Endothelial cell (in vitro differentiated cells): Measurements from ENCODE around the gene SPATS1. TPM values are rescaled to one million over a fixed set of nuclear protein-coding genes. Genes with fewer than 3 reads are reported as not detected.
"Not testable (repeated sequence)": the region's sequence is repeated elsewhere in the genome, so short reads cannot be mapped to it uniquely, and the experiment has no call there.

Experiments
- DNase-seq: peaks from one replicate; pipeline ENCODE4 v3.0.0; 2021; ENCODE audit warnings: low spot score
- H3K27ac Mint-ChIP-seq: one replicate; pipeline ENCODE4 v1.8.0; 2021; ENCODE audit warnings: mixed read lengths, inconsistent platforms; ENCODE audit not compliant: unreplicated experiment
- H3K27me3 Mint-ChIP-seq: one replicate; pipeline ENCODE4 v1.8.0; 2021; ENCODE audit warnings: mild to moderate bottlenecking, moderate library complexity, mixed read lengths, inconsistent platforms; ENCODE audit not compliant: unreplicated experiment
- H3K36me3 Mint-ChIP-seq: one replicate; pipeline ENCODE4 v1.8.0; 2021; ENCODE audit warnings: mild to moderate bottlenecking, low read depth, mixed read lengths, inconsistent platforms; ENCODE audit not compliant: unreplicated experiment
- H3K4me1 Mint-ChIP-seq: one replicate; pipeline ENCODE4 v1.8.0; 2021; ENCODE audit warnings: mild to moderate bottlenecking, mixed read lengths, inconsistent platforms; ENCODE audit not compliant: unreplicated experiment
- H3K4me3 Mint-ChIP-seq: one replicate; pipeline ENCODE4 v1.8.0; 2021; ENCODE audit warnings: mild to moderate bottlenecking, mixed read lengths, inconsistent platforms; ENCODE audit not compliant: unreplicated experiment
- H3K9me3 Mint-ChIP-seq: one replicate; pipeline ENCODE4 v1.8.0; 2021; ENCODE audit warnings: mixed read lengths, inconsistent platforms; ENCODE audit not compliant: unreplicated experiment
- total RNA-seq: library from RNA; stranded (reverse); fragmentation: NEBNext Ultra II Directional; extraction: Animal tissue kit (Norgen Biotek cat#: 25700); gene quantifications from one replicate; pipeline ENCODE4 v1.2.1, GENCODE V29; 2021; ENCODE audit not compliant: unreplicated experiment
- TF ChIP-seq, protein P1 (sequence below): fragments of 200-600 bp; sonication (generic); IDR thresholded peaks from one replicate; pipeline ENCODE4 v1.5.0; 2021; ENCODE audit warnings: antibody characterized with exemption; ENCODE audit not compliant: unreplicated experiment

Gene SPATS1
- total RNA-seq, 1 donor from 2014 or later = not detected

GRCh38 chr6:44316481-44316880 is 26.0 kb upstream of the SPATS1 start:
- Mint-ChIP-seq H3K9me3 (no peaks in the 10 kb centered on the region), H3K27me3 (peaks cover 2% of the 10 kb centered on the region), H3K4me3 (no peak overlapping the region), H3K27ac (no peak overlapping the region), H3K4me1 (peaks cover 9% of the 10 kb centered on the region), H3K36me3 (peaks cover 6% of the 10 kb centered on the region)
- TF ChIP-seq, protein P1, sequence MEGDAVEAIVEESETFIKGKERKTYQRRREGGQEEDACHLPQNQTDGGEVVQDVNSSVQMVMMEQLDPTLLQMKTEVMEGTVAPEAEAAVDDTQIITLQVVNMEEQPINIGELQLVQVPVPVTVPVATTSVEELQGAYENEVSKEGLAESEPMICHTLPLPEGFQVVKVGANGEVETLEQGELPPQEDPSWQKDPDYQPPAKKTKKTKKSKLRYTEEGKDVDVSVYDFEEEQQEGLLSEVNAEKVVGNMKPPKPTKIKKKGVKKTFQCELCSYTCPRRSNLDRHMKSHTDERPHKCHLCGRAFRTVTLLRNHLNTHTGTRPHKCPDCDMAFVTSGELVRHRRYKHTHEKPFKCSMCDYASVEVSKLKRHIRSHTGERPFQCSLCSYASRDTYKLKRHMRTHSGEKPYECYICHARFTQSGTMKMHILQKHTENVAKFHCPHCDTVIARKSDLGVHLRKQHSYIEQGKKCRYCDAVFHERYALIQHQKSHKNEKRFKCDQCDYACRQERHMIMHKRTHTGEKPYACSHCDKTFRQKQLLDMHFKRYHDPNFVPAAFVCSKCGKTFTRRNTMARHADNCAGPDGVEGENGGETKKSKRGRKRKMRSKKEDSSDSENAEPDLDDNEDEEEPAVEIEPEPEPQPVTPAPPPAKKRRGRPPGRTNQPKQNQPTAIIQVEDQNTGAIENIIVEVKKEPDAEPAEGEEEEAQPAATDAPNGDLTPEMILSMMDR = no peak
- DNase-seq = no peak

DNA sequence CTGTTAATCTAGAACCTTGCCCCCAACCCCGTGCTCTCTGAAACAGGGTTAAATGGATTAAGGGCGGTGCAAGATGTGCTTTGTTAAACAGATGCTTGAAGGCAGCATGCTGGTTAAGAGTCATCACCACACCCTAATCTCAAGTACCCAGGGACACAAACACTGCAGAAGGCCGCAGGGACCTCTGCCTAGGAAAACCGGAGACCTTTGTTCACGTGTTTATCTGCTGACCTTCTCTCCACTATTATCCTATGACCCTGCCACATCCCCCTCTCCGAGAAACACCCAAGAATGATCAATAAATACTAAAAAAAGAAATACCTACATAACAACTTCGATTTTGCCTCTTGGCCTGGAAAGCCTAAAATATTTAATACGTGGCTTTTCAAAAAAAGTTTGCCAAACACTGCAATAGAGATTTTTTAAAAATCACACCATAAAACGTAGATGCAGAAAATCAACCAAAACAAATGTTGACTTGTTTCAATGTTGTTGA is 25.3 kb upstream of the SPATS1 start:
- H3K4me1 Mint-ChIP-seq, H3K4me3 Mint-ChIP-seq, H3K27ac Mint-ChIP-seq, H3K9me3 Mint-ChIP-seq, H3K27me3 Mint-ChIP-seq, H3K36me3 Mint-ChIP-seq, DNase-seq: not testable (repeated sequence)

DNA sequence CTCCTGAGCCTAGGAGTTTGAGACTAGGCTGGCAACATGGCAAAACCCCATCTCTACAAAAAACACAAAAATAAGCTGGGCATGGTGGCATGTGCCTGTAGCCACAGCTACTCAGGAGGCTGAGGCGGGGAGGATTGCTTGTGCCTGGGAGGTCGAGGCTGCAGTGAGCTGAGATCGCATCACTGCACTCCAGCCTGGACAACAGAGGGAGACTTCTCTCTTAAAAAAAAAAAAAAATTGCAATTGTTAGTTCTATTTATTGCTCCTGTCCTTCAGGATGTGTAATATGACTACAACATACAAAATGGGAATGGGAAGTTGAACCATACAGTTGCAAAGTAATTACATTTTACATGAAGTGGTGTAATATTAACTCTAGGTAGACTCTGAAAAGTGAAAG is 21.2 kb upstream of the SPATS1 start:
- no peaks in the 10 kb centered on the region for H3K27me3 Mint-ChIP-seq
- H3K4me3 Mint-ChIP-seq = no peak overlapping the region
- TF ChIP-seq, protein P1 = no peak
- no peaks in the 10 kb centered on the region for H3K4me1 Mint-ChIP-seq
- DNase-seq = no peak
- H3K36me3 Mint-ChIP-seq = no peaks in the 10 kb centered on the region
- H3K27ac Mint-ChIP-seq = no peak overlapping the region
- no peaks in the 10 kb centered on the region for H3K9me3 Mint-ChIP-seq

- Mint-ChIP-seq H3K4me1 (no peaks in the 10 kb centered on the region), H3K27me3 (peaks cover 3% of the 10 kb centered on the region), H3K4me3 (no peak overlapping the region), H3K36me3 (no peaks in the 10 kb centered on the region), H3K27ac (no peak overlapping the region), H3K9me3 (no peaks in the 10 kb centered on the region)
- TF ChIP-seq, protein P1 = no peak
- no peak for DNase-seq
Measured at GRCh38 chr6:44327096-44327495, 15.4 kb upstream of the SPATS1 start.

DNA sequence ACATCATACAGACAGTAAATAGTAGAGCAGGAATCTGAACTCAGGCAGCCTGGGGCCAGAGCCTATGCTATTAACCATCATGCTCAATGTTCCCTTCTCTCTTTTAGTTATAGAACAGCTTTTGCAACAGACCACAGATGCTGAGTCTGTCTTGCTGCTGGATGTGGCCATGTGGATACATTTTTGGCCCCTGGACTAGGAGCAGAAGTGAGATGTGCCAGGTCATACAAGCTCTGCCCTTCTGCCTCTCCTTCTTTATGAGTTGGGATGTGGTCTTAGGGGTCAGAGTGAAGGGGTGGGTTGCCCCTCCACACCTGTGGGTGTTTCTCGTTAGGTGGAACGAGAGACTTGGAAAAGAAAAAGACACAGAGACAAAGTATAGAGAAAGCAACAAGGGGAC is 14.7 kb upstream of the SPATS1 start:
- H3K36me3 Mint-ChIP-seq = no peaks in the 10 kb centered on the region
- TF ChIP-seq, protein P1 = no peak
- no peak overlapping the region for H3K4me3 Mint-ChIP-seq
- no peak for DNase-seq
- no peaks in the 10 kb centered on the region for H3K9me3 Mint-ChIP-seq
- H3K27me3 Mint-ChIP-seq = peaks cover 3% of the 10 kb centered on the region
- H3K27ac Mint-ChIP-seq = no peak overlapping the region
- no peaks in the 10 kb centered on the region for H3K4me1 Mint-ChIP-seq

GRCh38 chr6:44328203-44328602 is 14.2 kb upstream of the SPATS1 start:
- not testable (repeated sequence) for H3K36me3 Mint-ChIP-seq, DNase-seq, H3K4me1 Mint-ChIP-seq, H3K9me3 Mint-ChIP-seq, H3K4me3 Mint-ChIP-seq, H3K27me3 Mint-ChIP-seq, H3K27ac Mint-ChIP-seq
